ENCODE measurements around the gene MYMK.

Gene MYMK

GRCh38 chr9:133493428-133493827 is 31.3 kb downstream of the MYMK start:
- Histone ChIP-seq H3K27ac (no peak overlapping the region), H3K9me3 (ENCODE audit: low read depth, low read length) (no peaks in the 10 kb centered on the region), H3K36me3 (ENCODE audit: insufficient read depth, low read length) (no peaks in the 10 kb centered on the region), H3K4me3 (no peak overlapping the region), H3K9ac (ENCODE audit: insufficient read length) (no peak overlapping the region)
- no peak for DNase-seq (ENCODE audit: low read depth, low spot score)
- no peak for TF ChIP-seq POLR2AphosphoS5 (IDR thresholded peaks at IDR 0.05; ENCODE audit: borderline replicate concordance, low read depth, low read length)
- no peak for TF ChIP-seq EZH2 (IDR thresholded peaks at IDR 0.05)
- TF ChIP-seq FOXP2 (optimal IDR thresholded peaks at IDR 0.05; ENCODE audit: control extremely low read depth, extremely low read length, insufficient read depth), result no peak

GRCh38 chr9:133492061-133493021 is 32.4 kb downstream of the MYMK start:
- Histone ChIP-seq H3K36me3 (ENCODE audit: insufficient read depth, low read length) (no peaks in the 10 kb centered on the region), H3K9me3 (ENCODE audit: low read depth, low read length) (no peaks in the 10 kb centered on the region), H3K27ac (no peak overlapping the region), H3K4me3 (no peak overlapping the region), H3K9ac (ENCODE audit: insufficient read length) (no peak overlapping the region)
- DNase-seq (ENCODE audit: low read depth, low spot score), result no peak
- TF ChIP-seq EZH2 (IDR thresholded peaks at IDR 0.05), result no peak
- TF ChIP-seq FOXP2 (optimal IDR thresholded peaks at IDR 0.05; ENCODE audit: control extremely low read depth, extremely low read length, insufficient read depth), result no peak
- TF ChIP-seq POLR2AphosphoS5 (IDR thresholded peaks at IDR 0.05; ENCODE audit: borderline replicate concordance, low read depth, low read length), result no peak

- Histone ChIP-seq H3K27ac (no peak overlapping the region), H3K4me3 (no peak overlapping the region), H3K9ac (ENCODE audit: insufficient read length) (no peak overlapping the region), H3K36me3 (ENCODE audit: insufficient read depth, low read length) (no peaks in the 10 kb centered on the region), H3K9me3 (ENCODE audit: low read depth, low read length) (no peaks in the 10 kb centered on the region)
- DNase-seq (ENCODE audit: low read depth, low spot score), result no peak
- TF ChIP-seq POLR2AphosphoS5 (IDR thresholded peaks at IDR 0.05; ENCODE audit: borderline replicate concordance, low read depth, low read length), result no peak
- TF ChIP-seq FOXP2 (optimal IDR thresholded peaks at IDR 0.05; ENCODE audit: control extremely low read depth, extremely low read length, insufficient read depth), result no peak
- no peak for TF ChIP-seq EZH2 (IDR thresholded peaks at IDR 0.05)
These were observed 33.2 kb downstream of the MYMK start for GRCh38 chr9:133491656-133491925.

- H3K9me3 ChIP-seq (ENCODE audit: low read depth, low read length), result no peaks in the 10 kb centered on the region
- H3K27ac ChIP-seq, result no peak overlapping the region
- TF ChIP-seq EZH2 (IDR thresholded peaks at IDR 0.05) (no peak), POLR2AphosphoS5 (IDR thresholded peaks at IDR 0.05; ENCODE audit: borderline replicate concordance, low read depth, low read length) (no peak), FOXP2 (optimal IDR thresholded peaks at IDR 0.05; ENCODE audit: control extremely low read depth, extremely low read length, insufficient read depth) (no peak)
- no peak overlapping the region for H3K9ac ChIP-seq (ENCODE audit: insufficient read length)
- no peaks in the 10 kb centered on the region for H3K36me3 ChIP-seq (ENCODE audit: insufficient read depth, low read length)
- DNase-seq (ENCODE audit: low read depth, low spot score), result no peak
- no peak overlapping the region for H3K4me3 ChIP-seq
These were observed 33.7 kb downstream of the MYMK start for GRCh38 chr9:133490865-133491655.

GRCh38 chr9:133490201-133490681 is 34.5 kb downstream of the MYMK start:
- Histone ChIP-seq H3K9ac (ENCODE audit: insufficient read length) (no peak overlapping the region), H3K27ac (no peak overlapping the region), H3K9me3 (ENCODE audit: low read depth, low read length) (no peaks in the 10 kb centered on the region), H3K36me3 (ENCODE audit: insufficient read depth, low read length) (no peaks in the 10 kb centered on the region), H3K4me3 (no peak overlapping the region)
- TF ChIP-seq POLR2AphosphoS5 (IDR thresholded peaks at IDR 0.05; ENCODE audit: borderline replicate concordance, low read depth, low read length), result no peak
- TF ChIP-seq EZH2 (IDR thresholded peaks at IDR 0.05), result no peak
- TF ChIP-seq FOXP2 (optimal IDR thresholded peaks at IDR 0.05; ENCODE audit: control extremely low read depth, extremely low read length, insufficient read depth), result no peak
- DNase-seq (ENCODE audit: low read depth, low spot score), result no peak

GRCh38 chr9:133489253-133490190 is 35.2 kb downstream of the MYMK start:
- Histone ChIP-seq H3K4me3 (no peak overlapping the region), H3K9ac (ENCODE audit: insufficient read length) (no peak overlapping the region), H3K36me3 (ENCODE audit: insufficient read depth, low read length) (no peaks in the 10 kb centered on the region), H3K9me3 (ENCODE audit: low read depth, low read length) (no peaks in the 10 kb centered on the region), H3K27ac (no peak overlapping the region)
- TF ChIP-seq POLR2AphosphoS5 (IDR thresholded peaks at IDR 0.05; ENCODE audit: borderline replicate concordance, low read depth, low read length) (no peak), EZH2 (IDR thresholded peaks at IDR 0.05) (no peak), FOXP2 (optimal IDR thresholded peaks at IDR 0.05; ENCODE audit: control extremely low read depth, extremely low read length, insufficient read depth) (no peak)
- DNase-seq (ENCODE audit: low read depth, low spot score), result no peak

GRCh38 chr9:133488686-133489252 is 36.0 kb downstream of the MYMK start:
- no peak for DNase-seq (ENCODE audit: low read depth, low spot score)
- Histone ChIP-seq H3K27ac (no peak overlapping the region), H3K36me3 (ENCODE audit: insufficient read depth, low read length) (no peaks in the 10 kb centered on the region), H3K4me3 (no peak overlapping the region), H3K9me3 (ENCODE audit: low read depth, low read length) (no peaks in the 10 kb centered on the region), H3K9ac (ENCODE audit: insufficient read length) (no peak overlapping the region)
- TF ChIP-seq FOXP2 (optimal IDR thresholded peaks at IDR 0.05; ENCODE audit: control extremely low read depth, extremely low read length, insufficient read depth) (no peak), EZH2 (IDR thresholded peaks at IDR 0.05) (no peak), POLR2AphosphoS5 (IDR thresholded peaks at IDR 0.05; ENCODE audit: borderline replicate concordance, low read depth, low read length) (no peak)

All from SK-N-MC (cell line).